GM12878 (cell line): Measurements from ENCODE around the gene SLC36A4. TPM values are rescaled to one million over a fixed set of nuclear protein-coding genes. Genes with fewer than 3 reads are reported as not detected.

Experiments used
- BMI1 ChIP-seq: fragments of 450-650 bp; IDR thresholded peaks from 2 replicates; pipeline ENCODE4 v1.6.1; 2016; ENCODE audit warnings: mild to moderate bottlenecking, moderate library complexity, borderline replicate concordance
- MEF2A ChIP-seq: IDR thresholded peaks from 2 replicates; pipeline ENCODE4 v1.6.1; 2011; ENCODE audit warnings: low read depth, mild to moderate bottlenecking, low read length, moderate library complexity; ENCODE audit not compliant: insufficient read depth
- RAD21 ChIP-seq: IDR thresholded peaks from 2 replicates; pipeline ENCODE4 v1.6.1; 2011; ENCODE audit warnings: mild to moderate bottlenecking, low read depth, low read length, moderate library complexity; ENCODE audit not compliant: insufficient read depth
- SMAD1 ChIP-seq: fragments of 450-650 bp; IDR thresholded peaks from 2 replicates; pipeline ENCODE4 v1.6.1; 2018; ENCODE audit warnings: mild to moderate bottlenecking, low read depth; ENCODE audit not compliant: partially characterized antibody
- SREBF2 ChIP-seq: IDR thresholded peaks from 2 replicates; pipeline ENCODE4 v1.6.1; 2012; ENCODE audit warnings: mild to moderate bottlenecking, low read length
- ZNF687 ChIP-seq: fragments of 450-650 bp; IDR thresholded peaks from 2 replicates; pipeline ENCODE4 v1.6.1; 2017; ENCODE audit warnings: mild to moderate bottlenecking, moderate library complexity
- polyA plus RNA-seq, 11 experiments: library from polyadenylated mRNA; depleted of rRNA in 4 of 11; unstranded in 6 of 11; stranded (reverse) in 5 of 11; fragments of >200 nt; fragmentation: Nextera tagmentation in 4 of 11; fragmentation: Illumina TruSeq in 1 of 11; extraction: Ambion mirVana in 4 of 11; extraction: Trizol in 1 of 11; gene quantifications; 1 replicate in 1 of 11; 2 replicates in 10 of 11; pipeline versions ENCODE4 v1.2.1 to v1.2.3, GENCODE V29; 2011 to 2016; ENCODE audit warnings: inconsistent platforms in 2 of 11, missing spikeins in 2 of 11, low read depth in 1 of 11
- total RNA-seq, 4 experiments: library from RNA; depleted of rRNA in 3 of 4; stranded (reverse); fragments of >200 nt in 3 of 4; fragmentation: Illumina TruSeq in 1 of 4; extraction: Trizol in 1 of 4; gene quantifications; 2 replicates each; pipeline versions ENCODE4 v1.2.1 to v1.2.3, GENCODE V29; 2013 to 2021
- TF ChIP-seq, protein P1 (sequence below): fragments of 450-650 bp; IDR thresholded peaks from 2 replicates; pipeline ENCODE4 v1.6.1; 2016; ENCODE audit warnings: mild to moderate bottlenecking, moderate library complexity, borderline replicate concordance

The SLC36A4 gene
- total and polyA plus RNA-seq, 10 of the 15 experiments (the other 5 are each of a cell fraction or from before 2014, with no cell fraction given), result 1.4 to 12.5 (median 5.2) TPM

DNA sequence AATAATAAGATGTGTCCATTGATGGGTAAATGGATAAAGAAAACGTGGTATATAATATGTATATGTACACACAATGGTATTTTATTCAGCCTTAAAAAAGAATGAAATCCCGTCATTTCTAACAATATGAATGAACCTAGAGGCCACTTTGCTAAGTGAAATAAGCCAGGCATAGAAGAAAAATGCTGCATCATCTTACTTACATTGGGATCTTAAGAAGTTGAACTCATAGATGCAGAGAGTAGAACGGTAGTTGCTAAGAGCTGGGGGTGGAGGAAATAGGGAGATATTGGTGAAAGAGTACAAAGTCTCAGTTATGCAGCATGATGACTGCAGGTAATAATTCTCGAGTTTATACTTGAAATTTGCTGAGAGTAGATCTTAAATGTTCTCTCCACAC lies 14.3 kb upstream of the SLC36A4 start (continued):
- no peak for TF ChIP-seq BMI1
- no peak for TF ChIP-seq ZNF687
- TF ChIP-seq SREBF2, result no peak
- TF ChIP-seq, protein P1, sequence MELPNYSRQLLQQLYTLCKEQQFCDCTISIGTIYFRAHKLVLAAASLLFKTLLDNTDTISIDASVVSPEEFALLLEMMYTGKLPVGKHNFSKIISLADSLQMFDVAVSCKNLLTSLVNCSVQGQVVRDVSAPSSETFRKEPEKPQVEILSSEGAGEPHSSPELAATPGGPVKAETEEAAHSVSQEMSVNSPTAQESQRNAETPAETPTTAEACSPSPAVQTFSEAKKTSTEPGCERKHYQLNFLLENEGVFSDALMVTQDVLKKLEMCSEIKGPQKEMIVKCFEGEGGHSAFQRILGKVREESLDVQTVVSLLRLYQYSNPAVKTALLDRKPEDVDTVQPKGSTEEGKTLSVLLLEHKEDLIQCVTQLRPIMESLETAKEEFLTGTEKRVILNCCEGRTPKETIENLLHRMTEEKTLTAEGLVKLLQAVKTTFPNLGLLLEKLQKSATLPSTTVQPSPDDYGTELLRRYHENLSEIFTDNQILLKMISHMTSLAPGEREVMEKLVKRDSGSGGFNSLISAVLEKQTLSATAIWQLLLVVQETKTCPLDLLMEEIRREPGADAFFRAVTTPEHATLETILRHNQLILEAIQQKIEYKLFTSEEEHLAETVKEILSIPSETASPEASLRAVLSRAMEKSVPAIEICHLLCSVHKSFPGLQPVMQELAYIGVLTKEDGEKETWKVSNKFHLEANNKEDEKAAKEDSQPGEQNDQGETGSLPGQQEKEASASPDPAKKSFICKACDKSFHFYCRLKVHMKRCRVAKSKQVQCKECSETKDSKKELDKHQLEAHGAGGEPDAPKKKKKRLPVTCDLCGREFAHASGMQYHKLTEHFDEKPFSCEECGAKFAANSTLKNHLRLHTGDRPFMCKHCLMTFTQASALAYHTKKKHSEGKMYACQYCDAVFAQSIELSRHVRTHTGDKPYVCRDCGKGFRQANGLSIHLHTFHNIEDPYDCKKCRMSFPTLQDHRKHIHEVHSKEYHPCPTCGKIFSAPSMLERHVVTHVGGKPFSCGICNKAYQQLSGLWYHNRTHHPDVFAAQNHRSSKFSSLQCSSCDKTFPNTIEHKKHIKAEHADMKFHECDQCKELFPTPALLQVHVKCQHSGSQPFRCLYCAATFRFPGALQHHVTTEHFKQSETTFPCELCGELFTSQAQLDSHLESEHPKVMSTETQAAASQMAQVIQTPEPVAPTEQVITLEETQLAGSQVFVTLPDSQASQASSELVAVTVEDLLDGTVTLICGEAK, result no peak
- TF ChIP-seq SMAD1, result no peak
- no peak for TF ChIP-seq RAD21
- TF ChIP-seq MEF2A, result no peak
